ENCODE measurements around the gene IL4I1. TPM values are rescaled to one million over a fixed set of nuclear protein-coding genes. Genes with fewer than 3 reads are reported as not detected.

The IL4I1 gene
- total RNA-seq, 4 donors from 2014 or later: 0.15 to 1.1 TPM; not detected in 2

DNA sequence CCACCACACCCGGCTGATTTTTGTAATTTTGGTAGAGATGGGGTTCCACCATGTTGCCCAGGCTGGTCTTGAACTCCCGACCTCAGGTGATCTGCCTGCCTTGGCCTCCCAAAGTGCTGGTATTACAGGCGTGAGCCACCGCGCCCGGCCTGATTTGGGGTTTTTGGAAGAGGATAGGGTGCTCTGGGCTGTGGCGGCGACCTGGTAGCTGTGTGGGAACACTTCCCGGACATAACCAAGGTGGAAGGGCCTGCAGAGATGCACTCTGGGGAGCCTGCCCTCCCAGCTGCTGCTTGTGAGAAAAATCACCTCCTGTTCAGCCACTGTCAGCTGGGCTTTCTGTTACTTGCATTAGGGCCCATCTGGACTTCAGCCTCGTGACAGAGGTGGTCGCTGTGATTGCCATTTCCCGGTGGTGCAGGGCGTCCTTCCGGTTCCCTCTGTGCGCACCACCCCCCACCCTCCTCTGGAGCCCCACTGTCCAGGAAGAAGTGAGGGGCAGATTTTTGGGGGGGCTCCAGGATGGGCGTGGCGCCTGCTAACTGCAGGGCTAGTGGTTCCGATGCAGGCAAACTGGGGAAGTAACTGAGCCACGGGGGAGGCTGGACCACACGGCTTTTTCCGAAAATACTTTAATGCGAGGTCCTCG lies 7.5 kb downstream of the IL4I1 start:
- no peaks in the 10 kb centered on the region for H3K9me3 ChIP-seq
- peaks cover 6 to 9% (median 7%) of the 10 kb centered on the region in 3 donors for H3K27me3 ChIP-seq
- peaks cover 0 to 23% of the 10 kb centered on the region in 2 donors for H3K36me3 ChIP-seq
- intact Hi-C loops (cut with DNase I; ENCODE audit: low total_unique reads): no loop called here
- in situ Hi-C loops (cut with MboI; ENCODE audit: low sequenced_read_pairs in 4 of 4): no loop called here
- no peak overlapping the region for H3K4me3 ChIP-seq
- H3K4me1 ChIP-seq: peaks cover 2 to 12% of the 10 kb centered on the region in 2 donors
- DNase-seq (no peak), ATAC-seq (no peak)
- H3K27ac ChIP-seq: no peak overlapping the region
- TF ChIP-seq CTCF (IDR thresholded peaks at IDR 0.05 in 4 of 5, conservative IDR thresholded peaks at IDR 0.05 in 1 of 5) (no peak), POLR2A (IDR thresholded peaks at IDR 0.05) (no peak)

DNA sequence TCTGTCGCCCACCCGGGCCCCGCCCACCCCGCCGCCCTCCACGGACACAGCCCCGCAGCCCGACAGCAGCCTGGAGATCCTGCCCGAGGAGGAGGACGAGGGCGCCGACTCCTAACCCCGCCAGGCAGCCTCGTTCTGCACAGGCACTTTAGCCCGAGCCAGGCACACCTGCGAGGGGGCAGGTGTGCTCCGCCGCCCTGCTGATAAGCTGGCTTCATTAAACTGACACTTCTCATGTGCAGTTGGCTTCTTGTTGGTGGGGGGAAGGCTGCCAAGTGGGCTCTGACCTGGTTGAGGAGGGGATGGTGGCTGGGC lies 8.2 kb downstream of the IL4I1 start:
- H3K36me3 ChIP-seq: peaks cover 7 to 30% of the 10 kb centered on the region in 2 donors
- intact Hi-C loops (cut with DNase I; ENCODE audit: low total_unique reads): no loop called here
- ATAC-seq: no peak

GRCh38 chr19:49887665-49888509 lies 8.8 kb downstream of the IL4I1 start:
- H3K36me3 ChIP-seq: peaks cover 11 to 36% of the 10 kb centered on the region in 2 donors
- H3K27me3 ChIP-seq: peaks cover 6 to 9% (median 7%) of the 10 kb centered on the region in 3 donors
- TF ChIP-seq CTCF (IDR thresholded peaks at IDR 0.05 in 4 of 5, conservative IDR thresholded peaks at IDR 0.05 in 1 of 5) (no peak), POLR2A (IDR thresholded peaks at IDR 0.05) (no peak)
- H3K27ac ChIP-seq: no peak overlapping the region
- no peaks in the 10 kb centered on the region for H3K9me3 ChIP-seq
- in situ Hi-C loops (cut with MboI; ENCODE audit: low sequenced_read_pairs in 4 of 4): no loop called here
- DNase-seq (no peak), ATAC-seq (no peak)
- intact Hi-C loops (cut with DNase I; ENCODE audit: low total_unique reads): no loop called here
- H3K4me1 ChIP-seq: peaks cover 2 to 12% of the 10 kb centered on the region in 2 donors
- no peak overlapping the region for H3K4me3 ChIP-seq

More for the DNA sequence above, 8.2 kb downstream of the IL4I1 start:
- TF ChIP-seq POLR2A (IDR thresholded peaks at IDR 0.05) (no peak), CTCF (IDR thresholded peaks at IDR 0.05 in 4 of 5, conservative IDR thresholded peaks at IDR 0.05 in 1 of 5) (no peak)
- no peak overlapping the region for H3K4me3 ChIP-seq
- H3K27ac ChIP-seq: no peak overlapping the region
- H3K4me1 ChIP-seq: peaks cover 2 to 12% of the 10 kb centered on the region in 2 donors
- in situ Hi-C loops (cut with MboI; ENCODE audit: low sequenced_read_pairs in 4 of 4): no loop called here
- no peak for DNase-seq
- peaks cover 6 to 9% (median 7%) of the 10 kb centered on the region in 3 donors for H3K27me3 ChIP-seq
- no peaks in the 10 kb centered on the region for H3K9me3 ChIP-seq

- Histone ChIP-seq H3K4me1 (peaks cover 2 to 12% of the 10 kb centered on the region in 2 donors), H3K27me3 (peaks cover 0 to 9% (median 7%) of the 10 kb centered on the region in 3 donors), H3K36me3 (peaks cover 11 to 43% of the 10 kb centered on the region in 2 donors), H3K4me3 (no peak overlapping the region), H3K27ac (no peak overlapping the region), H3K9me3 (no peaks in the 10 kb centered on the region)
- in situ Hi-C loops (cut with MboI; ENCODE audit: low sequenced_read_pairs in 4 of 4) (no loop called here), intact Hi-C loops (cut with DNase I; ENCODE audit: low total_unique reads) (no loop called here)
- DNase-seq (no peak), ATAC-seq (no peak)
- TF ChIP-seq CTCF (IDR thresholded peaks at IDR 0.05 in 4 of 5, conservative IDR thresholded peaks at IDR 0.05 in 1 of 5) (no peak), POLR2A (IDR thresholded peaks at IDR 0.05) (no peak)
Observed at GRCh38 chr19:49887037-49887664, 9.5 kb downstream of the IL4I1 start.
